NCI-H82 treated with DMSO at 0.1 percent for 48 hours (cell line): ENCODE measurements around the gene ROBO2.

ENCODE experiments used
- DNase-seq: peaks from one replicate; lab custom pipeline; 2025; ENCODE audit not compliant: unreplicated experiment; lab: John Stamatoyannopoulos, UW

ROBO2 gene, protein sequence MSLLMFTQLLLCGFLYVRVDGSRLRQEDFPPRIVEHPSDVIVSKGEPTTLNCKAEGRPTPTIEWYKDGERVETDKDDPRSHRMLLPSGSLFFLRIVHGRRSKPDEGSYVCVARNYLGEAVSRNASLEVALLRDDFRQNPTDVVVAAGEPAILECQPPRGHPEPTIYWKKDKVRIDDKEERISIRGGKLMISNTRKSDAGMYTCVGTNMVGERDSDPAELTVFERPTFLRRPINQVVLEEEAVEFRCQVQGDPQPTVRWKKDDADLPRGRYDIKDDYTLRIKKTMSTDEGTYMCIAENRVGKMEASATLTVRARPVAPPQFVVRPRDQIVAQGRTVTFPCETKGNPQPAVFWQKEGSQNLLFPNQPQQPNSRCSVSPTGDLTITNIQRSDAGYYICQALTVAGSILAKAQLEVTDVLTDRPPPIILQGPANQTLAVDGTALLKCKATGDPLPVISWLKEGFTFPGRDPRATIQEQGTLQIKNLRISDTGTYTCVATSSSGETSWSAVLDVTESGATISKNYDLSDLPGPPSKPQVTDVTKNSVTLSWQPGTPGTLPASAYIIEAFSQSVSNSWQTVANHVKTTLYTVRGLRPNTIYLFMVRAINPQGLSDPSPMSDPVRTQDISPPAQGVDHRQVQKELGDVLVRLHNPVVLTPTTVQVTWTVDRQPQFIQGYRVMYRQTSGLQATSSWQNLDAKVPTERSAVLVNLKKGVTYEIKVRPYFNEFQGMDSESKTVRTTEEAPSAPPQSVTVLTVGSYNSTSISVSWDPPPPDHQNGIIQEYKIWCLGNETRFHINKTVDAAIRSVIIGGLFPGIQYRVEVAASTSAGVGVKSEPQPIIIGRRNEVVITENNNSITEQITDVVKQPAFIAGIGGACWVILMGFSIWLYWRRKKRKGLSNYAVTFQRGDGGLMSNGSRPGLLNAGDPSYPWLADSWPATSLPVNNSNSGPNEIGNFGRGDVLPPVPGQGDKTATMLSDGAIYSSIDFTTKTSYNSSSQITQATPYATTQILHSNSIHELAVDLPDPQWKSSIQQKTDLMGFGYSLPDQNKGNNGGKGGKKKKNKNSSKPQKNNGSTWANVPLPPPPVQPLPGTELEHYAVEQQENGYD (N-terminal part only)

DNA sequence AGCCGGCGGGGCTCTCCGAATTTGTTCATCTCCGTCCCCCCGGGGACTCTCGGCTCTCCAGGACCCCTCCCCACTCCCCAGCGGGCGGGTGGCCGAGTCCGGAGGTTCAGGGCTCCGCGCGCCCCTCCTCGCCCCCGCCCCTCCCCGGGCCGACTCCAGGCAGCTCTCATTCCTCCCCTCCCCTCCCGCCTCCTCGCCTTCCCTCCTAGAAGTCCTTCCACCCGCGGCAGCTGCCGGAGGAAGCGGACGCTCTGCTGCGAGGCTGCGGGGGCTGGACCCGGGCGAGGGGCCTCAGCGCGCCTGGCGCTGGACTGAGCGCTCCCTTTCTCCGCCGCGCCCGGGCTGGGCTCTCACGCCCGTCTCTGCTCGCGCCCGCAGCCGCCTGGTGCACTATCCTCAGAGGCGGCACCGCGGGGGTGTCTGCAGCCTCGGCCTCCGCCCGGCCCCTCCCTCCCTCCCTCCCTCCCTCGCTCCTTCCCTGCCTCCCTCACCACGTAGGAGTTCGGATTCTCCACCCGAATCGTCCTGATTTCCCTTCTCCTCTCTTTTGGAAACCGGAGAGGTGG, at the start of gene ROBO2:
Gene ROBO2 (plus strand): TSS at position 494 of the 566 bp plus-strand sequence. CDS start 687 bp downstream, outside the sequence.
- DNase-seq = peak; percentile 59

DNA sequence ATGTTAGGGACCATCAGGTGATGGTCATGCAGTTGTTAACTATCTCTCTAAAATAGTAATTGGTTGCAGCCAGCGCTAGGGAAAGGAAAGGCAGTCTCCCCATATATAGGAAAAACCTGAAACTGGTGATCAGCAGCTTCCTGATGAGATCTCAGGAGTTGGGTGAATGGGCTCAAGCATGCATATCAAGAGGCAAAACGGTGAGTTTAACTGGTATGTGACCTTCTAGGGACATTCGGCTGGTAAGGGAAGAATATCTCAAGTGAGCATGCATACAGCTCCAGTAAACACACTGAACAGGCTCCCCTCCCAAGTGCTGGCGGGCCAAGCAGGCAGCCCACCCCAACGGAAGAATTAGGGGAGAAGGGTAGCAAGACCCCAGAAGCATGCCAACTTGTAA, 49.3 kb upstream of the ROBO2 start:
- no peak for DNase-seq

DNA sequence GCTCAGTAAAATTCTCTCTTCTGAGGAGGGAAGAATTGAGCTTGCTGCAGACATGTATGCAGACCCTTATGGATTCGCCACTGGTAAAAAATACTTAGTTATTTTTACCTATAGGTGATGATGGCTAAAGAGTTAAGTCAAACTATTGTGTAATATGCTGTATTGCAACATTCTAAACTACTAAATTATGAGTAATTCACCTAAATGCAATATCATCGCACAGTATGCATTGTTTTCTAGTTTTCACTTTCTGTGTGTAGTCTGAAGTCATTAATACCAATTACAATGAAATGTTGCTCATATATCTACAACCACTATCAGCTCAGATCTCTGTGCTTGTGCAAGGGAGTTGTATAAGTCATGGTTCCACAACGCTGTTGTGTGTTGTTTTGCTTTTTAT, 48.7 kb upstream of the ROBO2 start:
- no peak for DNase-seq

DNA sequence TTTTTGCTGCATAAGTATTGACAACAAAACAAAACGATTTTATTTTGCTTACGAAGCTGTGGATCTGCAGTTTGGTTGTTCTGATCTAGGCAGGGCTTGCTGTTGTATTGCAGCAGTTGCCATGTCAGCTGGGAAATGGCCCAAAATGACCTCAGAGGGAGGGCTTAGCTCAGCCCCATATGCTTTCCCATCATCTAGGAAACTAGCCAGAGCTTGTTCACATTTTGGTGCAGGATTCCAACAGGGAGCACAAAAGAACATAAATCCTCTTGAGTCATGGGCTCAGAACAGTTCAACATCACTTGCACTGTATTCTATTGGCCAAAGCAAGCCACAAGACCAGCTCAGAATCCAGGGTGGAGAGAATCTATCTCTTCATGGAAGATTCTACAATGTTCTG, 42.2 kb upstream of the ROBO2 start:
- DNase-seq = peak; percentile 1

DNA sequence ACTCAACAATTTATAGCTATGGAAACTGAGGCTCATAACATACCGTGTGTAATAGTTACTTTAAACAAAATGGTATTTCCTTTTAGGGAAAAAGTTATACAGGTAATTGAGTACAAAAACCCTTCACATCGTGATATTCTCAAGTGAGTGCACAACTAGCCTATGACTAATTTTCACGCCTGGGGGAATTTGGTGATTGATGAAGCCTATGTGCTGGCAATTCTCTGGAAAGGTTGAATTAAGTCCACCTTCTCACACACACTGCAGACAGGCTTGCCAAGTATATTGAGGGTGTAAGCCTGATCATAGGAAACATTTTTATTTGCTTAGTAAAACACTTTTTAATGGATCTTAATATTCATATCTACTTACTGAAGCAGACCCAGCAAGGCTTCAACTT, 41.3 kb upstream of the ROBO2 start:
- DNase-seq = no peak

DNA sequence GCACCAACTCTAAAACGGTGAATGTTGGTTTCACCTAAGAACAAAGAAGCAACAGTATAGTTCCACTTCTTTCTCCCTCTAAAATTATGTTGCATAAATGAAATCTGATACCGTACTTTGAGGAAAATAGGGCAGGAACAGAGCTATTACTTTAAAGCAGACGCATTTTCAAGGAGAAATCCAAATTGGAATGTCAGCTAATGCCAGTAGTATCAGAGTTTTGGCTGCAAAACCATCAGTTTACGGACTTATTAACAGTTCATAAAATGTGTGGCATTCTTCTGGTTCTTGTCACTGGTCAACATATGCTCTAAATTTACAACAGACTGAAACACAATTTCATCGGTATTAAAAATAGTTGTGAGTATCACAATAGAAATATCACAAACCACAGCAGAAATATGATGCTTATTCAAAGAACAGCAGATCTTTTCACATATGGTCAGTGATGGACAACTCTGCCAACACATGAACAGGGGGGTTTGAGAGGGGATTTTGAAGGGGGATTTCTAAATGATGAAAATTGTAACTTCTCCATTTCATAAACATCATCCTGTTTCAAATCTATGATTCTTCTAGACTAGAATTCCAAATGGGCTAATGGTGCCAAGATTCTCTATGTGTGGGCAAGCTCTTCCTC, 38.7 kb upstream of the ROBO2 start:
- DNase-seq = no peak

DNA sequence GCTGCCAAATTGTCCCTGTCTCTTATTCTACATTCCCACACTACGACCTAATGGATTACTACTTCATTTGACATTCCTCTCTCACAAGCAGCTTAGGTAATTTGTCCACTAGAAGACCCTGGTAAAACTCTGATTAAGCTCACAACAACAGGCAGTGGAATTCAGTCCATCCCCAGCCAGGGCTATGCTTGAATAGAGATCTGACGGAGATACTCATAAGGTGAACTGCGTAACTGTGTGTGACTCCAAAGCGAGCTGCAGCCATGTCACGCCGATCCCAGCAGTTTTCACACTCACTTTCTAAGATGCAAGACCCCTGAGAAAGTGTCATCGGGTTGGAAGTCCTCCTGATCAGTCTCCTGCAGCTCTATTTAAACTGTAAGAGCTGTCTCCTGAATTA, 25.7 kb upstream of the ROBO2 start:
- DNase-seq = no peak

DNA sequence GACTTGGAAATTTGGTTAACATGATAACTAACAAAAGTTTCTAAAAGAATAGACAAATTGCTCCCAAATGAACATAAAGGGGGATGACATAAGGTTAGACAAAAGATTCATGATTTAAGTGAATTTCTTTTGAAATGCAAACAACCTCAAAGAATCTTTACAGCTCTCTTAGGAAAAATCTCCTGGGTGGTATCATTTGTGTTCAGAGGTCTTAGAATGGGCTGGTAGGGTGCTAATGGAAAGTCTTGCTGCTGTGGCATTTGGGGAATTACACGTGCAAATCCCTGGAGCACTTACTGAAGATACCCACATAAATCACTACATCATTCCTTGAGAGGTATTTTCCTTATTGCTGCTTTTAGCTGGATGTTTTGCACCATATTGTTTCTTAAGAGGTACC, 14.4 kb upstream of the ROBO2 start:
- no peak for DNase-seq

DNA sequence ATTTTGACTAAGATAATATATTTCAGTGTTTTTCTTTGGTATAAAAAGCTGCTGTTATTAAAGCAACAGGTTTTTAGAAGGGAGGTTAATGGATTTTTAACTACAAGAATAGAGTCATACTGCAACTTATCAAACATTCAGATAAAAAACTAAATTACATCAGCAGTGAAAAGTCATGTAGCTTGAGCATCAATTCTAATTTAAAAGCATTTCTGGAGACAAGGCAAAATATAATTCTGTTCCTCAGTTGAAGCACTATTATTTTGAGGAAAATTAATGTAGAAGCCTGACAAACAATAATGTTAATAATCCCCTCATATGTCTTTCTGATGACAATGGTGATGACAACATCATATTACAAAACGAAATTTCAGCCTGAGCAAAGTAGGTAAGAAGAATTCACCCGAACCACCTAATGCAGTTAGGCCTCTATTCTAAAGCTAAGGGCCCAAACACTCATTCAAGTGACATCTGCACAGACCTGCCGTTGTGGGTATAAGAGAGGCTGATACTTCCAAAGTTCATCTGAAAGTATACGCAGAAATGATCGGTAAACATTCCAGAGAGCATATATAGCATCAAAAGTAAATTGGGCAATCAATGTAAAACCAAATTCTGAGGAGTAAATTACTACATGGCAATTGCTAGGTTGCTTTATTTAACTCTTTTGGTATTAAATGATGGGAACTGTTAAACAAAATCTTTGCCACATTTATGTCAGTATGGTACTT, 12.8 kb upstream of the ROBO2 start:
- DNase-seq = no peak

DNA sequence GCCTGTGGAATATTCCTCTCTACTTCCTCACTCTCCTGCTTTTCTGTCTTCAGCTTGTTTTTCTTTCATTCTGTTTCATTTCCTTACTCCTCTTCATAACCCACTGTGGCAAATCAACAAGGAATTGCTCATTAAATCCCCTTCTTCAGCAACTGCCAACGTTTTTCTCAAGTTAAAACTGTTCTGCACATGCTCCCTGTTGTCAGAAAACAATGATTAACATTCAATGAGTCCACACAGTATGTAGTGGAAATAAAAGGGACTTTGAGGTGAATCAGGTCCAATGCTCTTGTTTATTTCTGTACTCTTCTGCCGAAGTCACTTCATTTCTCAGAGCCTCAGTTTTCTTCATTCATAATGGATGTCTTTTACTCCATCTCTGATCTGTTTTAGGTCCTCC, 11.9 kb upstream of the ROBO2 start:
- DNase-seq = no peak

DNA sequence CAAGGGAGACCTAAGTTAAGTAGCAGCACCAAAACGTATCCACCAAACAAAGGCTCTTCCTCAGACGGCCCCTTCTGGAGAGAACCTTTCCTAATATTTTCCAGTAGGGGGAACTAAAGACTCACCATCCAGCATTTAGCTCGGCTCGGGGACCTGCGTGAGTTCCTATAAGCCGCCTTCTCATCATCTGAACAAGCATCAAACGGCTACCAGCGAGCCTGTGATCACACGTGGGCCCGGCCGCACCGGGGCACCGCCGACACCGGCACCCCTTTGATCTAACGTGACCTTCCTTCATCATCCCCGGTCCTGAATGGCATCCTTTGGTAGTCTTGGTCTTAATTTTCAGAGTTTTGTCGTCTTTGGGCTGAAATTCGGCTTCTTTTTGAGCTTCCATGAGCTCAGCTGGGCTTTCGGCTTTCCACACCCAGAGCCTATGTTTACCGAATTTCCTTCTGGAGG, 1.4 kb upstream of the ROBO2 start:
- peak; percentile 91 for DNase-seq

DNA sequence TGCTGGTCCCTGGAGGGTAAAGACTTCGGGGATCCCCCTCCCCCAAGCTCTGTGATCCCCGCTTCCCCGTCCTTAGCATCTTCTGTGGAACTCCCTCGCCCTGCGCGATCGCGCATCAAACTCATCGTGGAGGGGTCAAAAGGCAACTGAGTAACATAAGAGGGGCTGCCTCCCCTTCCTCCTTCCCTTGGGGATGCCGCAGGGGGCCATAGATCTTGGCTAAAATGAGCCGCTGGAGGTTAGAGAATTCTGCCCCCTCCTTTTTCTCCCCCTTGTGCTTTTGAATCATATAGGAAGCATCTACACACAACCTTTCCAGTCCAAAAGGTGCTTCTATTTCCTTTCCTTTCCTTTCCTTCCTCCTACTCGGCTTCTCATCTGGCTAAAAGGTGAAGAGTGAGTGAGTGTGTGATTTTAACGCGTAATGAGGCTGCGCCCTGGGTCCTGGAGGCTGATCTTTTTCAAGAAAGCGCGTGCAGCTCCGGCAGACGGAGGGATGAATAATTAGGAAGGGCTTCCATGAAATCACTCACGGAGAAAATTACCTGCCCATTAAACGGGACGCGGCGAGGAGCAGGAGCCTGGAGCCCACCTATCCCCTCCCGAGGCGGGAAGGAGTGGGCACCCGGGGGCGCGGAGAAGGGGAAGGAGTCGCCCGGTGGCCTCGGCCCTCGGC, 831 bp upstream of the ROBO2 start:
- no peak for DNase-seq

DNA sequence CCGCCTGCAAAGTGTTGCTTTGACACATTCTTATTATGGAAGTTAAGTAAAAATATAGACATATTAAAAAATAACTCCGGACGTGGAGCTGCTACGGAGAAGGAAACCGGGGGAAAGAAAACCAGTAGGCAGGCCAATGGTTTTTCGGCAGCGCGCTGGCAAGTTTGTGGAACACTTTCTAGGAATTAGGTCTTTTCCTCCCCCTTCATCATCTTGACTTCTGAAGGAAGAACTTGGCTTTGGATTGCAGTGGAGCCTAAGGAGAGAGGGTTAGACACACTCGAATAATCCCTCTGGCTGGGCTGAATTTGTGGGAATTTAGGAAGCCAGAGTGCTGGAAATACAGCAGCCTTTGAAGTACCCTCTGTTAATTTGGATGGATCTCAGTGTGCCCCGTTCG, 317 bp downstream of the ROBO2 start:
- no peak for DNase-seq

DNA sequence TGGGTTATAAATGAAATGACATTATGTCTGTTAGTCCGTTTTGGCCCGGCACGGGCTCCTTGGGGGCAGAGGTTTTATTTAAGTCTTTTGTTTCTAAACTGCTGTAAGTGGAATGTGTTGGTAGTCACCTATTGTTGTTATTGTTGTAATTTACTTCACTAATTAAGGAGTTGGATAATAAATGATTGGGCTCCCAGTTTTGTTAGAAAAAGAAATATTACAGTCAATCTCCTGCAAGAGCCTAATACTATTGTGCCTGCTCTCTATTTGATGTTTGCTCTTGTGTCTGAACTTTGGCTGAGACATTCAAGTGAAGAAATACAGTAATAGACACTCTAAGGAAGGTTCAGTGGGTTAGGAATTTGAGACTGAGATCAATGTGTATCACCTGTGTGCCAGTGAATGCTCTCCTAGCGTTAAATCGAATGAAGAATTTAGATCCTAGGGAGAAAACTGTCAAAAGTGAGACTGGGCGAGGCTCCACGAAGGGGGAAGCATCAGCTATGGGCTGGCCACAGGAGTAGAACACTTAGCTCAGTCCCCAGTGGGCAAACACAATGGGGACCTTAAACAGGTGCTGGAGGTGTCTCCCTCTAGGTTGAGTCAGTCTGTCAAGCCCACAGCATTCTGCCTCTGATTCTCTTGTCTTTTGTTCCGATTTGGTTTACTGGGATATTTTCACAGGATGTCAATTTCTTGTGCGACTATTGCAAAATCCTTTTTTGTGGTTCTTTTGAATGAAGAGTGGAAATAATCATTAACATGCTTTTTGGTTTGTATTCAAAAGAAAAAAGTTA, 1.2 kb downstream of the ROBO2 start:
- peak; percentile 46 for DNase-seq

DNA sequence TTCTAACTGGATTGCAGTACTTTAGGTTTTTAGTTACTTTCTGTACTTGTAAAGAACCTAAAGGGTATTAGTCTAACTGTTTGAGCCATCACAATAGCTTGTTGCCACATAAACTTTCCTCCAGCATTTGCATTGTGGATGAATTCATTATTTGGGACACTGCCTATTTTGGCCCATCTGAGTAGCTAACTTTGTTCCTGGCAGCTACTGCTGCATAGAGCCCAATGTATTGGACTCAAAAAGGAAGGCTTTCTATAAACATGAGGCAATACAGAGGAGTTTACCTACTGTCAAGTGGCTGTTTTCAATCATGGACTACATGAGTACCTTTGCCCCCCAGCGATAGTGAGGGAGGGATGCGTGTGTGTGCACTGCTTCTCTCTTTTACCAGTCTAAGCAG, 1.9 kb downstream of the ROBO2 start:
- DNase-seq = no peak

DNA sequence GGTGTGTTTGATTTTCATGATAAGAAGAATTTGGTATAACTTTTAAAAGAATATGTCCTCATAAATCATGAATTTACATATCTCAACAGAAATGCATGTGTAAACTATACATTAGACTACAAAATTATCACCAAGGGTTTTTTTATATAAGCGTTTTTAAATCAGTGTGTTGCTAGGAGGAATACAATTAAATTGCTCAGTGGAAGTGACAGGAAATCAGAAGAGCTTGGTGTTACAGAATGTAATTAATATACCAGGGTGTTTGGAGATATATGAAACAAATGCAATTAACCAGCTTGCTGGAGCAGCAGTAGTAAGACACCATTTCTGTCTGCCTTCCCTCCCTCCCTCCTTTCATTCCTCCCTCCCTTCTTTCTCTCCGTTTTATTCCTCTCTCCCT, 2.4 kb downstream of the ROBO2 start:
- no peak for DNase-seq

DNA sequence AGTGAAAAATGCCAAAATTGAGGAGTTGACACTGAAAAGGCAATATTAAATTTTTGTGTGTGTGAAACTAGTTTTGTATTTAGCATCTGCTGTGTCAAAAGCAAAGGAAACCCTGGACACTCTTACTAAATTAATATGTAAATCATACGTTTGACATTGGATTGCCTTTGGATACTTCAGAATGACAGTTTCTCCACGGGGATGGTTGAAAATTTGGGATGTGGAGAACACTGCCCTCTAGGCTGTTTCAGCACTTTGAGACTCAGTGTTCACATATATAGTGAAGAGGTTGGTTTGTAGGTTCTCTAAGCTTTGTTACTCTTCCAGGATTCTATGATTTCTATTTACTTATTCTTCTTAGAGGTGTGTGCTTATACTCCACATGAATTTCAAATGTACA, 3.0 kb downstream of the ROBO2 start:
- DNase-seq = peak; percentile 41

DNA sequence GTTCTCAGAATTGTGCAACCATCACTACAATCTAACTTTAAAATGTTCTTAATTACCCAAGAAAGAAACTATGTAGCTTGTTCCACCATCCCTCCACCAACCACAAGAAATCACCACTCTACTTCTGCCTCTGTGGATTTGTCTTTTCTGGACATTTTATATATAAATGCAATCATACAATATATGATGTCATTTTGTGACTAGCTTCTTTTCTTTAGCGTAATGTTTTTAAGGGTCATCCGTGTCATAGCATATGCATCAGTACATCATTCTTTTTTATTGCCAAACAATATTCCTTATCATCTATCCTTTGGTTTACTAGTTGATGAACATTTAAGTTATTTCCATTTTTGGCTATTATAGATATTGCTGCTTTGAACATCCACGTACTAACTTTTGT, 5.8 kb downstream of the ROBO2 start:
- DNase-seq = no peak

DNA sequence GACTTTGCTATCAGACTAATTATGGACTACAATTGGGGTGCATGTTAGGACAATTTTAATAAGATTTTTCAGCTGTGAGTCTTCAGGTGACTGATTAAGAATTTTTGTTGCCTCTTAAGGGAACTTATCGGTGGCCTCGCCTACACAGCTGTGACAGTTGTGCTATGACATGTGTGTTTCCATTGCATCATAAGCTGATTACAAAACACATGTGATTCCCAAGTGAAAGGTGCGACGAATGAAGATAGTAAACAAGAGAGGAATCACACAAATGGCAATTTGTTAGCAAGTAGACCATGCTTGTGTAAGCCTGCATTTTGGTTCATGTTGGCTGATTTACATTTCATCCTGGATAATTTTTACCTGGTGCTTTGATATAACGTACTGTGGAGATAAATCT, 8.3 kb downstream of the ROBO2 start:
- DNase-seq = peak; percentile 39
